ENCODE results near the gene SENP1. TPM values are rescaled to one million over a fixed set of nuclear protein-coding genes. Genes with fewer than 3 reads are reported as not detected.
"Not testable (repeated sequence)": the region's sequence is repeated elsewhere in the genome, so short reads cannot be mapped to it uniquely, and the experiment has no call there.

The SENP1 gene
- total RNA-seq, 2 donors from 2014 or later, result 11.6 to 13.9 TPM

GRCh38 chr12:48119078-48119833 is 13.4 kb upstream of the SENP1 start, which contains the start of gene PFKM:
Gene PFKM (plus strand): TSS chr12:48119364. CDS start chr12:48122775, 3,411 bp downstream.
- H3K36me3 ChIP-seq, result peaks cover 16% of the 10 kb centered on the region
- H3K9me3 ChIP-seq, result no peaks in the 10 kb centered on the region
- H3K27ac ChIP-seq, result peak within 1 kb of the TSS; percentile 82 to 86
- DNase-seq (ENCODE audit: low spot score), result peak; percentile 86
- peaks cover 0 to 30% of the 10 kb centered on the region in 2 donors for H3K4me1 ChIP-seq
- no peak for TF ChIP-seq CTCF (IDR thresholded peaks at IDR 0.05)
- no peaks in the 10 kb centered on the region for H3K27me3 ChIP-seq
- H3K4me3 ChIP-seq, result peak within 1 kb of the TSS; percentile 78 to 82

GRCh38 chr12:48118284-48118871 is 12.5 kb upstream of the SENP1 start:
- H3K27ac ChIP-seq, result peak overlapping the region; percentile 82 to 86
- TF ChIP-seq CTCF (IDR thresholded peaks at IDR 0.05), result no peak
- DNase-seq (ENCODE audit: low spot score), result no peak
- H3K9me3 ChIP-seq, result no peaks in the 10 kb centered on the region
- H3K27me3 ChIP-seq, result no peaks in the 10 kb centered on the region
- peaks cover 8% of the 10 kb centered on the region for H3K36me3 ChIP-seq
- peaks cover 0 to 27% of the 10 kb centered on the region in 2 donors for H3K4me1 ChIP-seq
- H3K4me3 ChIP-seq, result peak overlapping the region in 1 of 2 donors; percentile 82

GRCh38 chr12:48115957-48116356 is 10.1 kb upstream of the SENP1 start:
- Histone ChIP-seq H3K4me3 (no peak overlapping the region), H3K9me3 (no peaks in the 10 kb centered on the region), H3K4me1 (peaks cover 0 to 11% of the 10 kb centered on the region in 2 donors), H3K27me3 (no peaks in the 10 kb centered on the region), H3K36me3 (no peaks in the 10 kb centered on the region), H3K27ac (no peak overlapping the region)
- TF ChIP-seq CTCF (IDR thresholded peaks at IDR 0.05), result no peak
- no peak for DNase-seq (ENCODE audit: low spot score)

GRCh38 chr12:48111312-48111693 is 5.4 kb upstream of the SENP1 start:
- not testable (repeated sequence) for H3K36me3 ChIP-seq, H3K27me3 ChIP-seq

GRCh38 chr12:48110691-48111311 is 4.9 kb upstream of the SENP1 start:
- Histone ChIP-seq H3K9me3 (no peaks in the 10 kb centered on the region), H3K36me3 (no peaks in the 10 kb centered on the region), H3K4me1 (peaks cover 0 to 8% of the 10 kb centered on the region in 2 donors), H3K4me3 (no peak overlapping the region), H3K27me3 (no peaks in the 10 kb centered on the region), H3K27ac (no peak overlapping the region)
- no peak for DNase-seq (ENCODE audit: low spot score)
- TF ChIP-seq CTCF (IDR thresholded peaks at IDR 0.05), result no peak

More at GRCh38 chr12:48111312-48111693, 5.4 kb upstream of the SENP1 start:
- not testable (repeated sequence) for DNase-seq (ENCODE audit: low spot score); H3K4me3 ChIP-seq; H3K27ac ChIP-seq; H3K9me3 ChIP-seq; H3K4me1 ChIP-seq

- Histone ChIP-seq H3K4me3 (no peak overlapping the region), H3K36me3 (no peaks in the 10 kb centered on the region), H3K27ac (no peak overlapping the region), H3K4me1 (peaks cover 0 to 17% of the 10 kb centered on the region in 2 donors), H3K9me3 (no peaks in the 10 kb centered on the region), H3K27me3 (no peaks in the 10 kb centered on the region)
- DNase-seq (ENCODE audit: low spot score), result no peak
- TF ChIP-seq CTCF (IDR thresholded peaks at IDR 0.05), result no peak
Measured at GRCh38 chr12:48109424-48109823, 3.5 kb upstream of the SENP1 start.
